DMS153 (cell line): ENCODE data around the gene AJM1.

Experiments
- DNase-seq: peaks from one replicate; lab custom pipeline; 2025; lab: John Stamatoyannopoulos, UW

The AJM1 gene

DNA sequence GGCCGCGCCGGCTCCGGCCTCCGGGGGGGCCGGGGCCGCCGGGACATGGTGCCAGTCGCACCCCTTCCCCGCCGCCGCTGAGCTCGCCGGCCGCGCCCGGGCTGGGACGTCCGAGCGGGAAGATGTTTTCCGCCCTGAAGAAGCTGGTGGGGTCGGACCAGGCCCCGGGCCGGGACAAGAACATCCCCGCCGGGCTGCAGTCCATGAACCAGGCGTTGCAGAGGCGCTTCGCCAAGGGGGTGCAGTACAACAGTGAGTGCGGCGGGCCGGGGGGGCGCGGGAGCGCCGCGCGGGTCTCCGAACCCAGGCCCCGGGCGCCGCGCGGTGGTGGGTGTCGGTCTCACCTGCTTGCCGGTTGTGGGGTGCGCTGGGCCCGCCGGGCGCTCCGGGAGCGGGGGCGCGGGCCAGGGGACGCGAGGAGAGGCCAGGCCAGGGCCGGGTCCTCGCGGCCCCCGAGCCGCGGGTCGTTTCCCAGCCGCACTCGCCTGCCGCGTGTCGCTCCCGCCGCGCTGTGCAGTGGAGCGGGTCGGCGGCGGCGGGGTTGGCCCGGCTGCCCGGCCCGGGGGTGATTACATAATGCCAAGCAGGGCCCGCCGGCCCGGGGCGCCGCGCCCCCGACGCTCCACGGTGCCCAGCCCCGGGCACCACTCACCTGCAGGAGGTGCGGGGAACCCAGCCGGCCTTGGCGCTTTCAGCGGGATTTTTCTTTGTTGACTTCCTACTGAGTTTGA, 34.0 kb upstream of the AJM1 start:
- no peak for DNase-seq

GRCh38 chr9:136808806-136809158, 33.5 kb upstream of the AJM1 start:
- DNase-seq, result no peak

DNA sequence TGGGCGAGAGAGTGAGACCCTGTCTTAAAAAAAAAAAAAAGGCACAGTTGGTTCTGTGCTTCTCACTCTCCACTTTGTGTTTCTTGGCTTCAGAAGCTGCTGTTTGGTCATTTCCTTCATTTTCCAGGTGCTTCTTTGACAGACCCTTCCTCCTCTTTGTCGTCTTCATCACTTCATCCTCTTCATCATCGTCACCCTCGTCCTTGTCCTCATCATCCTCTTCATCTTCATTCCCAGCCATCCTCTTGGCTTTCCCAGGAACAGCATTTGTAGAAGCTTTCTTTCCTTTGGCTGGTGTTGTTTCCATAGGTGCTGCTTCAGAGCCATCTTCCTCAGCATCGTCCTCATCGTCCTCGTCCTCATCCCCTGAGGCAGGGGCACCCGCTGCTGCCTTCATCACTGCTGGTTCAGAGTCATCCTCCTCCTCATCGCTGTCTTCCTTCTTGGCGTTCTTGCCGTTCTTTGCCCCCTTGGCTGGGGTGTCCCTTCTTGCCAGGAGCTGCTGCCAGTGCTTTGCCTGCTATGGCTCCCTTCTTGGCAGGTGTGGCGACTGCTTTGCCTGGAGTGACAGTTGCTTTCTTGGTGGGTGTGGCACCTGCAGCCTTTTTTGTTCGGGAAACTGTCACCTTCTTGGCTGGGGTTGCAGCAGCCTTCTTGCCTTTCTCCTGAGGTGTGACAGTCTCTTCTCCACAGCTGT, 27.4 kb upstream of the AJM1 start:
- DNase-seq, result no peak

DNA sequence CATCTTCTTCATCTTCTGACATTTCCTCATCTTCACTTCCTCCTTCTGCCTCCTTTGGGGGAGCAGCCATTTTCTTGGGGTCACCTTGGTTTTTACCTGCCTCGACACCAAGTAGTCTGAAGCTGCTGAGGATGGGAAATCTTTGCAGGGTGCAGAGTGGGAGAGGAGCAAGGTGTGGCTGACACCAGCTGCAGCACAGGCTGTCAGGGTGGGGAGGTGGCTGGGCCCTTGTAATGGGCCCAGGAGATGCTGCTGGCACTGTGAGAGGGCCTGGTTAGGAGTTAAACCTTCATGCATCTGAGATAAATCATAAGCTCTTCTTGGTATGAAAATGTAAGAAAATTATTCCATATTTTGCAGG, 26.9 kb upstream of the AJM1 start:
- DNase-seq, result no peak

- DNase-seq, result no peak
Observed at GRCh38 chr9:136820971-136821825, 21.1 kb upstream of the AJM1 start.

DNA sequence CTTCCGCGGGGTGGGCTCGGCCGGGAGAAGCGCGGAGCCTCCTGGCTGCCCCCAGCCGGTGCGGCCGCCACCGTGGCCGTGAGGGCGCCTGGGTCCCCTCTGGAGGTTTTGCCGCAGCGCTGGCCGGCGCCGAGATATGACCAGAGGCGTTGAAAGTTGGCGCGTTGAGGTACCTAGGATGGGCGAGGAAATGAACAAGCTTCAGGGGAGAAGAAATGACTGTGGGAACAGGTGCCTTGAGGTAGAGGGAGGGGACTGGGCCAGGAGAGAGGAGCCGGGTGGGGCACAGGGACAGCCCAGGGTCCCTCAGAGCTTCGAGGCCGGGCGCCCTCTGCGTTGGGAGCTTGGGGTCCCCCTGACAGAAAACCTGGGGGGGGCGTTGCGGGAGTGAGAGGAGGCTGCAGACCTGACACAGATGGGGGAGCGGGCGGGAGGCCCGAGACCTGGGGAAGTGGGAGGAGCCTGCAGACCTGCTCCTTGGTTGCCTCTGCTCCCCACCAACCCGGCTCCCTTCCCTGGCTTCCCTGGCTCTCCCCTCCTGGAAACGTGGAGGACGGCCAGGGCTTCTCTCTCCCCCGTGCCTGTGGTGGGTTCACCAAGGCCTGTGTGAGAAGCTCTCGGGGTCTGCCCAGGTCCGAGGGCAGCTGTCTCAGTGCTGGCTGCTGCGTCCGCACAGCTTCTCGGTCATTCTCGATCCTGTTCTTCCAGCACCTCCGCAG, 20.3 kb upstream of the AJM1 start:
- DNase-seq, result no peak

DNA sequence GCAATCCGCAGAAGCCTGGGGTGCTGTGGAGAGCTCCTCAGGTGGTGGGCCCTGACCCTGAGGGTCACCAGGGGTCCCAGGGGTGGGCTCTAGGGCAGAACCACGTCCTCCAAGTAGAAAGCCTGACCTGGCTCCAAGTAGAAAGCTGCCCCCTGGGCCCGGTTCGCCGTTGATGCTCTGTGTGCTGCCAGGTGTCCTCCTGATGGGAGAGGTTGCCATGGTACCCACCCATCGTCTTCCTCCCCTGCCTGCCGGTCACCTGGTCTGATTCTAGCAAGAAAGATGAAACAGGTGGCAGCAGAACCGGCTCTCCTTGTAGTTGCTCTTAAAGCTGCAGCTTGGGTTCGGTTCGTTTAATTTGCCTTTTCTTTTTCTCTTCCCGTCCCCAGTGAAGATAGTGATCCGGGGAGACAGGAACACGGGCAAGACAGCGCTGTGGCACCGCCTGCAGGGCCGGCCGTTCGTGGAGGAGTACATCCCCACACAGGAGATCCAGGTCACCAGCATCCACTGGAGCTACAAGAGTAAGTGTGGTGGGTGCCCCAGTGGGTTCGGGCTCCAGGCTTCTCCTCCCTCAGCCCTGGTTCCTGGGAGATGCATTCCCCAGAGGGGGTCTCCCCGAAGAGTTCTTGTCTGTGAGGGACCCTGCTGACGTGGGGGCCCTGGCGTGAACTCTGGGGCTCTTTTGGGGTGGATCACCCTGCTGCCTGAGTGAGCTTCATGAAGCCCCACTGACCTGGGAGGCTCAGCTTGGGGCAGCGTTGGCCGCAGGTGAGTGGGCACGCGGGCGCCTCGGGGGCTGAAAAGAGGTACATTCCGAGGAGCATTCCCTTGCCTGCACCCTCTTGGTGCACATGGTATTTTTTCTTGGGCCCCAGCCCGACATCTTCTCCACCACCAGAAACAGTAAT, 18.9 kb upstream of the AJM1 start:
- no peak for DNase-seq

GRCh38 chr9:136824496-136825225, 17.6 kb upstream of the AJM1 start:
- DNase-seq, result no peak

- DNase-seq, result no peak
Observed at GRCh38 chr9:136825295-136826187, 16.7 kb upstream of the AJM1 start.

DNA sequence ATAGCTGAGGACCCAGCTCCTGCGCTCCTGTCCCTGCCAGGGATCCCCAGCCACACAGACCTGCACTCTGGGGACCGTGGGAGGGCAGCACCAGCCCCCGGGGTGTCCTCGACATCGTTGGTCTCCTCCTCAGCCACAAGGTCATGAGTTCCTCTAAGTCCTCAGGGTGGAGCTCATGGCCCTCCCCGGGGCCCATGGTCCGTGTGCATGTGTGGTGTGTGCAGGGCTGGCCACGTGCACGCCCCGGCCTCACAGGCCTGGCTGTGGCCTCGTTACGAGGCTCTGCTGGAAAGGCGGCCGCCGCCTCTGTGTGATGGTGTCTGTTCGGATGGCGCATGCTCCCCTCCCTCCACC, 16.1 kb upstream of the AJM1 start:
- no peak for DNase-seq

DNA sequence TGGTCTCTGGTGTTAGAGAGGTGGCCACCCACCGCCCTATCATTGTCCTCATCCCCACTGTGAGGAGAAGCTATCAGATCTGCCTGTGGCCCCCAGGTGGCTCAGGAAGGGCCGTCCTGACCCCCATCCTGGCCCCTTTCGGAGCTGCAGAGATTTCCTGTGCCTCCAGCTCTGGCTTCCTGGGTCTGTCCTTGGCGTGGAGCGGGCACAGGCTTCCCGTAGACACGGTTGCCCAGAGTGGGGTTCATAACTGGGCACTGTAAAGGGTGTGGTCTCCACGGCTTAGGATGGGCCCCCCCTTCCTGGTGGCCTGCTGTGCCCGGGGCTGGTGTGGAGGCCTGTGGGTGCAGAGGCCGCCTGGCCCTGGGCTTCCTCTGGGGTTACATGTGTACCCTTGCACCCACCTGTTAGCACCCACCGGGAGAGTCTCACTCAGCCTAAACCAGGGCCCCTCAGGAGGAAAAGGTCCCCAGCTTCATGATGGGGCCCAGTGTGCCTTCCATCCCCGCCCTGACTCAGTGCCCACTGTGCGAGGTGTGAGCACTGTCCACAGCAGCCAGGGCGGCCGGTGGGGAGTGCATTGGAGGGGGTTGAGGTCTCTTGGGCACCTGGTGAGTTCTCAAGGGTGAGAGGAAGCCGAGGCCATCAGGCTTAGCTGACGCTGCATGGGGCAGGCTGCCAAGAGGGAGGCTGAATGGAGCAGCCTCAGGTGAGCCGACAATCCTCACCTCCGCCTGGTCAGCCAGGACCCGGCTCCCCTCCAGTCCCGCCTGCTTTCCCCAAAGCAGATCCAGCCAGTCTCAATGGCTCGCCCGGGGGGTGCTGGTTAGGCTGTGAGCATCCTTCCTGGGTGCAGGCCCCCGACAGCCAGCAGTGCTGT, 15.3 kb upstream of the AJM1 start:
- no peak for DNase-seq

DNA sequence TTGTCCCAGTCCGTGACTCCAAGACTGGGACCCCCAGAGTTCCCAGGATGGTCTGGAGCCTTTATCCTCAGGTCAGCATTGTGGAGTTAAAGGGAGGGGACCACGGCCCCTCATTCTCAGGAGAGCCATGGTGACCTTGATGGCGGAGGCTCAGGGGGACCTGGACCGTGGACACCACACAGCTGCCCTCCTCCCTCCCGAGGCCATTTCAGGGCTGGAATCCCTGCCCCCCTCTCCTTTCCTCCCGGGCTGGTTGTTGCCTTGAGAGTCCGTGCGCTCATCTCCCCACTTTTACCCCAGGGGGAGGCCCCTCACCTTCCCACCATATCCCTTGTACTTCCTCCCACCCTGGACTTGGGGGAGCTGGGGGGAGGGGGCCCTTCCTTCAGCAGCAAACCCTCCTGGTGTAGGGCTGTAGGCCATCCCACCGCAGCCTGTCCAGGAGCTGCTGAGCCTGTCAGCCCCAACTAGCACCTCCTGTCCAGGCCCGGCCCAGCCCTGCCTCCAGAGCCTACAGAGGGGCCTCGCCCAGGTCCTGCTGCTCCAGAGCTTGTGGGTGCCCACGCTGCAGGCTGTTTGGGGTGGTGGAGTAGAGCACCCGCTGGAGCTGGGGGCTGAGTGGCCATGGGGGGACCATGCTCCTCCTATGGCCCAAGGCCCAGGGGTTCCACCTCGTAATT, 14.3 kb upstream of the AJM1 start:
- DNase-seq, result no peak

- DNase-seq, result no peak
Observed at GRCh38 chr9:136828474-136829140, 13.7 kb upstream of the AJM1 start.

DNA sequence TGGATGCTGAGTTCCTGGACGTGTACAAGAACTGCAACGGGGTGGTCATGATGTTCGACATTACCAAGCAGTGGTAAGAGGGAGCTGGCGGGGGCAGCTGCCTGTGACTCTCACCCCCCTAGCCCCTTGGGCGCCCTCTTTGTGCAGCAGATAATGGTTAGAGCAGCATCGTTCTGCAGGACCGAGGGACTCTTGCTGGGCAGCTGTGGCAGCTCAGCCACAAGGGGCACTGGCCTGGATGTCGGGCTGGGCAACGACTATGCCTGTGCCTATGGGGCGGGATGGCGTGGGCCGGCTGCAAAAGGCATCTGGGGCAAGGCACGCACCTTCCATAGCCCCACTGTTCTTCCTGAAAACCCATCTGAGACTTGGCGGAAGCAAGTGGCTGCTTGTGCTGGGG, 12.9 kb upstream of the AJM1 start:
- no peak for DNase-seq

DNA sequence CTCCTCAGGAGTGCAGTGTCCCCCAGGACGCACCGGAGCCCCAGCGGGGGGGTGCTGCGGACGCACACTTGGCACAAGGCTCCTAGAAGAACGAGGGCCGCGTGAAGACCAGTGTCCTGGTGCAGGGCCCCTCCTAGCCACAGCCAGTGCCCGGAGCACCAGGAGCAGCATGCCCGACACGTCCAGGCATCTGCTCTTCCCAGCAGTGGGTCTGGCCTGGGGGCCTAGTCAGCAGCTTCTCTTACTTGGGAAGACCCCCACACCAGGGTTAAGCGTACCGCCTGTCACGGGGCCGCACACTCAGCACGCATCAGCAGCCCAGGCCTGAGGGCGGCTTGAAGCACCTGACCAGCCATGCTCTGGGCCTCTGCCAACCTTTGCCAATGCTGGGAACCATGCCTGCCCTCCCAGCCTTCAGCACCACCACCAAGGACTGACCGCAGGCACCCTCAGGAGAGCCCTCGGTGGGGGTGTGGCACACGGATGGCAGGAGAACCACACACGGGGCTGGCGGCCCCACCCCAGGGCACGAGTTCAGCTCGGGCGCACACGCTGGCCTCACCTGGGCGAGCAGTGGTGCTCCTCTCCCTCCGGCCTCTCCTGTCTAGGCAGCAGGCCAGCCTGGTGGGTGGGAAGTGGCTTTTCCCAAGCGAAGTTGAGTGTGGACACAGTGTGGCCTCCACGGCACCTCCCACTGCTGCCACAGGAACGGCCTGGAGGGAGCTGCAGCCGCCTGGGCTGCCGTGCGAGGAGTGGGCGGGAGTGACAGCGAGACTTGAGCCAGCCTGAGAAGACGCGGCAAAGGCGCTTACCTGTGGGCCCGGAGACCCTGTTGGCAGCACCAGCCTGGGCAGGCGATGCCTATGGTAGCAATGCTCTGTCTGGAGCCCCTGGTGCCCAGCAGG, 12.0 kb upstream of the AJM1 start:
- no peak for DNase-seq

DNA sequence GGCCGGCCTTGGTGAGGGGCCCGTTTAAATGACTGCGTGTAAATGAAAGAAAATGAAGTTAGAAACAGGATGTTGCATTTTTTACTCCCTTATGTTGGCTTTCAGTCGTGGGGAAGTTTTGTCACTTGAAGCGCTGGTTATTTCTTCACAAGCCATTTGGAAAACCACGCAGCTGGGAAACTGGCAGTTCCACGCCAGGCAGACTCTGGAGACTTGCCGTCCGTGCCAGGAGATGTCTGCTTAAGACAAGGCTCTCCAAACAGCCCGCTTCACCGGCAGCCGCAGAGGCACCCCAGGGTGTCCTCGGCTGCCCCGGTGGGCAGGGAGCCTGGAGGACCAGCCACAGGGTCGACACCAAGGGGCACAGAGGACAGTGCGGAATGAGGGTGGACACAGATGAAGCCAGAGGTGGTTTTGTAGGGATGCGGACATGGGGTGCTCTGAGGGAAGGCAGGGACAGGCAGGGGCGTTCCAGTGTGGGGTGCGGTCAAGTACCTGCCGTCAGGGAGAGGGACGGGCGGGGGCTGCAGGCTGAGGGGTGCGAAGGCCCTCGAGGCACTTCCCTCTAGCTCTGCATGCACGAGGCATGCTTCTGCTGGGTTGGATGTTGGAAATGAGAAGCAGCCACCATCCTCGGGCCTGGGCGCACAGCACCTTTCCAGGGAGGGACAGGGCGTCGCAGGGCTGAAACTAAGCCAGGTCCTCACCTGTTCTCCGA, 11.1 kb upstream of the AJM1 start:
- DNase-seq, result no peak
